Endothelial cell of umbilical vein (primary cell): Measurements from ENCODE around the gene MGAT4A. TPM values are rescaled to one million over a fixed set of nuclear protein-coding genes. Genes with fewer than 3 reads are reported as not detected.
A peak's percentile ranks its signal among the peaks of the same experiment; 100 is the strongest.

Experiments
- BruUV-seq: library from RNA; stranded (reverse); fragments of 400-500 nt; replicated peaks from 2 replicates; lab custom pipeline; 2021; lab: Mats Ljungman, UMichigan
- CTCF ChIA-PET: fragments of 300-600, 350-600 bp; sonication (Branson Sonifier 250); formaldehyde crosslinking; loops from one replicate; lab custom pipeline; 2021; ENCODE audit warnings: antibody characterized with exemption, inconsistent platforms; lab: Charles Lee
- POLR2A ChIA-PET: fragments of 300-600, 350-600 bp; sonication (Branson Sonifier 250); formaldehyde crosslinking; loops from one replicate; lab custom pipeline; 2021; ENCODE audit warnings: antibody characterized with exemption, inconsistent platforms; lab: Charles Lee
- DNase-seq: peaks from one replicate; pipeline ENCODE4 v3.0.0-alpha.2; 2011; ENCODE audit warnings: low read depth, low spot score
- FAIRE-seq: peaks from 2 replicates; lab custom pipeline; 2011; peaks lifted over from hg19 to GRCh38; lab: Jason Lieb, UNC
- H2AFZ ChIP-seq: 2 replicates; pipeline ENCODE4 v1.6.0; 2012; ENCODE audit warnings: low read depth, low read length, control low read depth, inconsistent platforms
- H3K27ac ChIP-seq: 2 replicates; pipeline ENCODE4 v1.5.1; 2011; ENCODE audit warnings: low read depth, mild to moderate bottlenecking, control low read depth, low read length, moderate library complexity; ENCODE audit not compliant: insufficient read depth
- H3K27me3 ChIP-seq, 2 experiments: 2 replicates each; pipeline versions ENCODE4 v1.6.0 to v1.6.1; 2011; ENCODE audit warnings: low read length in 2 of 2, mixed read lengths in 1 of 2; ENCODE audit not compliant: control insufficient read depth in 2 of 2, insufficient read depth in 2 of 2
- H3K36me3 ChIP-seq, 2 experiments: 2 replicates in 1 of 2; 3 replicates in 1 of 2; pipeline ENCODE4 v1.5.1; 2011; ENCODE audit warnings: low read length in 2 of 2, mild to moderate bottlenecking in 1 of 2, moderate library complexity in 1 of 2; ENCODE audit not compliant: control insufficient read depth in 2 of 2, insufficient read depth in 2 of 2; ENCODE audit errors: extremely low read depth in 1 of 2
- H3K4me1 ChIP-seq: 3 replicates; pipeline ENCODE4 v1.5.1; 2011; ENCODE audit warnings: mild to moderate bottlenecking, low read length; ENCODE audit not compliant: control insufficient read depth, insufficient read depth; ENCODE audit errors: extremely low read depth
- H3K4me2 ChIP-seq: 2 replicates; pipeline ENCODE4 v1.6.1; 2011; ENCODE audit warnings: low read length, control low read depth, mixed read lengths; ENCODE audit not compliant: insufficient read depth
- H3K4me3 ChIP-seq, 3 experiments: fragments of 200-600 bp in 1 of 3; sonication (generic), shearing (Covaris generic) in 1 of 3; replicated peaks in 1 of 3; 2 replicates each; pipeline ENCODE4 v1.5.1; 2011 to 2016; ENCODE audit warnings: control low read depth in 3 of 3, low read length in 3 of 3, mild to moderate bottlenecking in 2 of 3, inconsistent platforms in 1 of 3, low read depth in 1 of 3, moderate library complexity in 1 of 3; ENCODE audit not compliant: insufficient read depth in 1 of 3
- H3K79me2 ChIP-seq: 2 replicates; pipeline ENCODE4 v1.6.0; 2012; ENCODE audit warnings: low read length, inconsistent platforms; ENCODE audit not compliant: control insufficient read depth, insufficient read depth
- H3K9ac ChIP-seq: replicated peaks from 2 replicates; pipeline ENCODE3; 2011; ENCODE audit warnings: low read length, control low read depth; ENCODE audit not compliant: insufficient read depth; ENCODE audit errors: extremely low read depth
- H3K9me1 ChIP-seq: replicated peaks from 3 replicates; pipeline ENCODE4 v1.6.0; 2011; ENCODE audit warnings: mild to moderate bottlenecking, low read length; ENCODE audit not compliant: control insufficient read depth, insufficient read depth; ENCODE audit errors: extremely low read depth
- H3K9me3 ChIP-seq: replicated peaks from 2 replicates; pipeline ENCODE4 v1.5.1; 2012; ENCODE audit warnings: low read length, inconsistent platforms; ENCODE audit not compliant: control insufficient read depth, insufficient read depth
- H4K20me1 ChIP-seq: replicated peaks from 2 replicates; pipeline ENCODE3; 2011; ENCODE audit warnings: mild to moderate bottlenecking, low read length; ENCODE audit not compliant: control insufficient read depth, insufficient read depth; ENCODE audit errors: extremely low read depth
- CTCF ChIP-seq, 2 donors: IDR thresholded peaks; 1 replicate in 1 of 2; 2 replicates in 1 of 2; pipeline ENCODE4 v1.5.1; 2011; ENCODE audit warnings: low read length in 2 of 2, mild to moderate bottlenecking in 2 of 2, moderate library complexity in 2 of 2, control low read depth in 1 of 2, inconsistent platforms in 1 of 2, low read depth in 1 of 2; ENCODE audit not compliant: insufficient read depth in 1 of 2; ENCODE audit errors: extremely low read depth in 1 of 2
- GATA2 ChIP-seq: IDR thresholded peaks from 2 replicates; pipeline ENCODE4 v1.7.0; 2011; ENCODE audit warnings: low read depth, mild to moderate bottlenecking, moderate library complexity, mixed read lengths, low read length; ENCODE audit not compliant: insufficient read length, insufficient read depth
- JUN ChIP-seq: IDR thresholded peaks from 2 replicates; pipeline ENCODE4 v1.6.1; 2011; ENCODE audit warnings: borderline replicate concordance, low read depth; ENCODE audit not compliant: insufficient read length, insufficient read depth
- MAX ChIP-seq: IDR thresholded peaks from 2 replicates; pipeline ENCODE4 v1.6.1; 2011; ENCODE audit not compliant: insufficient read depth, insufficient read length
- dilution Hi-C: fragments of 300-500 bp; cut with MboI; formaldehyde crosslinking; loops from one replicate; pipeline ENCODE4 v1.15.0; 2019; ENCODE audit warnings: low sequenced_read_pairs; ENCODE audit not compliant: extremely low pct_ligation_motif_present
- intact Hi-C: fragments of 100-400 bp; cut with micrococcal nuclease; formaldehyde crosslinking; loops from one replicate; pipeline ENCODE4 v1.10.0; 2022
- polyA plus RNA-seq, 4 experiments: library from polyadenylated mRNA; depleted of rRNA in 3 of 4; stranded (reverse) in 3 of 4; unstranded in 1 of 4; fragments of >200 nt; gene quantifications; 2 replicates each; pipeline versions ENCODE4 v1.2.1 to v1.2.3, GENCODE V29; 2011 to 2012; ENCODE audit warnings: missing spikeins in 1 of 4
- total RNA-seq: library from RNA; stranded (reverse); gene quantifications from 2 replicates; pipeline ENCODE4 v1.2.3, GENCODE V29; 2021

Gene MGAT4A
- total and polyA plus RNA-seq, 2 donors (not counting 3 experiments of a cell fraction or from before 2014, with no cell fraction given), result 9.2 to 42.2 TPM

GRCh38 chr2:98649135-98649991 is 81.6 kb downstream of the MGAT4A start:
- H3K79me2 ChIP-seq, result peaks cover 13% of the 10 kb centered on the region
- peak; percentile 96 for FAIRE-seq
- H3K9ac ChIP-seq, result peak overlapping the region; percentile 26
- peak; percentile 87 for DNase-seq
- no peak overlapping the region for H3K4me3 ChIP-seq
- no peaks in the 10 kb centered on the region for H3K9me3 ChIP-seq
- H3K27ac ChIP-seq, result peak overlapping the region; percentile 54
- H3K9me1 ChIP-seq, result peaks cover 2% of the 10 kb centered on the region
- no TSS peak for BruUV-seq
- peaks cover 4% of the 10 kb centered on the region for H3K4me1 ChIP-seq
- TF ChIP-seq GATA2 (no peak), JUN (no peak), MAX (no peak), CTCF (IDR thresholded peaks at IDR 0.05; ENCODE audit: extremely low read depth in 1 of 2, insufficient read depth in 1 of 2, low read depth in 1 of 2, low read length in 2 of 2) (peak; percentile 97)
- peak overlapping the region; percentile 59 for H2AFZ ChIP-seq
- intact Hi-C loops (loop anchor here (1.0 kb wide), 5 partner anchors 77 to 417 kb away; no protein-coding TSS in a partner anchor), dilution Hi-C loops (no loop called here)
- H4K20me1 ChIP-seq, result no peaks in the 10 kb centered on the region
- ChIA-PET CTCF (interaction anchor here (0.6 to 1.9 kb wide), 69 partner anchors 8 to 1612 kb away, joined by 3 to 136 read pairs (median 5); partner anchors contain the start of genes CRACDL, MGAT4A, MITD1 and MRPL30), POLR2A (interaction anchor here (0.5 to 1.1 kb wide), 2 partner anchors 61 to 82 kb away, joined by 3 to 5 read pairs; partner anchors contain the start of gene MGAT4A)
- peaks cover 4 to 6% of the 10 kb centered on the region in 2 experiments for H3K36me3 ChIP-seq
- no peak overlapping the region for H3K4me2 ChIP-seq
- H3K27me3 ChIP-seq, result no peaks in the 10 kb centered on the region
